ENCODE measurements around the gene CACTIN. TPM values are rescaled to one million over a fixed set of nuclear protein-coding genes. Genes with fewer than 3 reads are reported as not detected.
A peak's percentile ranks its signal among the peaks of the same experiment; 100 is the strongest.
"Not testable (repeated sequence)": the region's sequence is repeated elsewhere in the genome, so short reads cannot be mapped to it uniquely, and the experiment has no call there.

The CACTIN gene
- total and polyA plus RNA-seq, 2 experiments from 2014 or later, result 19.4 to 49.0 TPM

- Histone ChIP-seq H3K27me3 (no peaks in the 10 kb centered on the region), H3K36me3 (no peaks in the 10 kb centered on the region), H3K9me3 (ENCODE audit: low read depth) (no peaks in the 10 kb centered on the region), H3K27ac (peak overlapping the region; percentile 63), H3K4me3 (no peak overlapping the region), H3K4me1 (ENCODE audit: low read depth) (peaks cover 13% of the 10 kb centered on the region)
- DNase-seq (ENCODE audit: low read depth in 1 of 2, low spot score in 1 of 2), result peak in 1 of 2 donors; percentile 41
- no peak for TF ChIP-seq CTCF (IDR thresholded peaks at IDR 0.05; ENCODE audit: low read depth, low read length)
Measured at GRCh38 chr19:3668331-3669081, 41.9 kb upstream of the CACTIN start.

- H3K27ac ChIP-seq, result peak overlapping the region; percentile 63
- peaks cover 13% of the 10 kb centered on the region for H3K4me1 ChIP-seq (ENCODE audit: low read depth)
- no peaks in the 10 kb centered on the region for H3K27me3 ChIP-seq
- no peaks in the 10 kb centered on the region for H3K36me3 ChIP-seq
- DNase-seq (ENCODE audit: low read depth in 1 of 2, low spot score in 1 of 2), result no peak
- H3K4me3 ChIP-seq, result no peak overlapping the region
- TF ChIP-seq CTCF (IDR thresholded peaks at IDR 0.05; ENCODE audit: low read depth, low read length), result no peak
- no peaks in the 10 kb centered on the region for H3K9me3 ChIP-seq (ENCODE audit: low read depth)
Measured at GRCh38 chr19:3667766-3668165, 41.2 kb upstream of the CACTIN start.

GRCh38 chr19:3667037-3667638, 40.5 kb upstream of the CACTIN start:
- TF ChIP-seq CTCF (IDR thresholded peaks at IDR 0.05; ENCODE audit: low read depth, low read length), result no peak
- peaks cover 10% of the 10 kb centered on the region for H3K4me1 ChIP-seq (ENCODE audit: low read depth)

GRCh38 chr19:3666545-3666856, 39.9 kb upstream of the CACTIN start:
- H3K36me3 ChIP-seq; H3K4me3 ChIP-seq; H3K27me3 ChIP-seq; H3K9me3 ChIP-seq (ENCODE audit: low read depth); H3K27ac ChIP-seq; H3K4me1 ChIP-seq (ENCODE audit: low read depth); DNase-seq (ENCODE audit: low read depth in 1 of 2, low spot score in 1 of 2): not testable (repeated sequence)

More at GRCh38 chr19:3667037-3667638, 40.5 kb upstream of the CACTIN start:
- no peaks in the 10 kb centered on the region for H3K36me3 ChIP-seq
- peak overlapping the region; percentile 63 for H3K27ac ChIP-seq
- H3K9me3 ChIP-seq (ENCODE audit: low read depth), result no peaks in the 10 kb centered on the region
- H3K27me3 ChIP-seq, result no peaks in the 10 kb centered on the region
- H3K4me3 ChIP-seq, result no peak overlapping the region
- DNase-seq (ENCODE audit: low read depth in 1 of 2, low spot score in 1 of 2), result no peak

- peak; percentile 37 to 53 for DNase-seq (ENCODE audit: low read depth in 1 of 2, low spot score in 1 of 2)
- no peak overlapping the region for H3K27ac ChIP-seq
- peak; percentile 78 for TF ChIP-seq CTCF (IDR thresholded peaks at IDR 0.05; ENCODE audit: low read depth, low read length)
- no peaks in the 10 kb centered on the region for H3K9me3 ChIP-seq (ENCODE audit: low read depth)
- no peaks in the 10 kb centered on the region for H3K4me1 ChIP-seq (ENCODE audit: low read depth)
- H3K27me3 ChIP-seq, result no peaks in the 10 kb centered on the region
- H3K4me3 ChIP-seq, result no peak overlapping the region
- no peaks in the 10 kb centered on the region for H3K36me3 ChIP-seq
Measured at GRCh38 chr19:3665681-3666544, 39.3 kb upstream of the CACTIN start.

Measured in cardiac muscle cell (in vitro differentiated cells and primary cell).